ENCODE data around the gene FOXK2. TPM values are rescaled to one million over a fixed set of nuclear protein-coding genes. Genes with fewer than 3 reads are reported as not detected.

The FOXK2 gene
- polyA plus RNA-seq, 6 donors from 2014 or later: 2.5 to 6.0 (median 4.4) TPM

DNA sequence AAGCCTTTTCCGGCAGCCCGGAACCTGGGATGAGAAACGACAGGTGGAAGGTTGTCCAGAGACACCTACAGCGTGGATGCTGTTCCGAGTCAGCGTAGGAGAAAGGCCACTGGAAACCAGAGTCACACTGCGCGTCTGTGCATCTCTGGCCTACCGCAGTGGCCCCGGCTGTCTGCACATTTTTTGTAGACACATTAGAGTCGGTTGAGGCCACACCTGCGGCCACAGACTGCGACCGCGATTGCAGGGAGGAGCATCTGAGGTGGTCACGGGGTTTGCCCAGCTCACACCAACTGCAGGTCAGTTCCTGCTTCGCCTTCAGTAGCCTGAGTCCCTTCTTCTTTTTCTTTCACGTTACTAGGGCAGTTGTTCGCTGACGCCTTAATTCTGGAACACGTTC is 76.4 kb downstream of the FOXK2 start:
- ATAC-seq (ENCODE audit: low read depth in 2 of 2): no peak
- H3K36me3 Mint-ChIP-seq: no peaks in the 10 kb centered on the region
- H3K27me3 Mint-ChIP-seq: no peaks in the 10 kb centered on the region
- H3K4me1 Mint-ChIP-seq: peaks cover 33 to 47% (median 43%) of the 10 kb centered on the region in 3 donors
- peak overlapping the region in 1 of 8 donors; percentile 50 for H3K4me3 Mint-ChIP-seq
- H3K27ac Mint-ChIP-seq: no peak overlapping the region
- H3K9me3 Mint-ChIP-seq: no peaks in the 10 kb centered on the region
- no peak for DNase-seq

DNA sequence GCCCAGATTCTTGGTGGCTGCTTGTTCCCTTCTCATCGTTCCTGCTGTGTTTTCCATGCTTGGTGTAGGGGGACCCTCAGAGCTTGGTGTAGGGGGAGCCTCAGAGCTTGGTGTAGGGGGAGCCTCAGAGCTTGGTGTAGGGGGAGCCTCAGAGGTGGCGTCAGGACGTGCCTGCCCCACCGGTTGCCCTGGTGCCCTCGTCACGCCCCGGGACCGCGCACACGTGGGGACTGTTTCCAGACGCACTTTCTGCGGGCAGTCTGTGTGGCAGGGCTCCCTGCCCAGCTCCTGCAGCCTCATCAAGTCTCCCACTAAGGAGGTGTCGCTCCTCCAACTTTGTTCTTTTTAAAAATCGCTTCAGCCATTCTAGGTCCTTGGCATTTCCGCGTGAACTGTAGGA is 76.8 kb downstream of the FOXK2 start:
- peak overlapping the region in 1 of 8 donors; percentile 57 for H3K4me3 Mint-ChIP-seq
- H3K27me3 Mint-ChIP-seq: no peaks in the 10 kb centered on the region
- peak in 1 of 2 donors; percentile 5 for ATAC-seq (ENCODE audit: low read depth in 2 of 2)
- peak overlapping the region in 1 of 6 donors; percentile 29 for H3K27ac Mint-ChIP-seq
- no peaks in the 10 kb centered on the region for H3K36me3 Mint-ChIP-seq
- no peaks in the 10 kb centered on the region for H3K9me3 Mint-ChIP-seq
- DNase-seq: no peak
- peaks cover 34 to 43% (median 43%) of the 10 kb centered on the region in 3 donors for H3K4me1 Mint-ChIP-seq

GRCh38 chr17:82596837-82597672 is 77.5 kb downstream of the FOXK2 start:
- no peaks in the 10 kb centered on the region for H3K9me3 Mint-ChIP-seq
- H3K4me3 Mint-ChIP-seq: peak overlapping the region in 1 of 8 donors; percentile 57
- DNase-seq (no peak), ATAC-seq (ENCODE audit: low read depth in 2 of 2) (no peak)
- no peak overlapping the region for H3K27ac Mint-ChIP-seq
- peaks cover 29 to 37% (median 37%) of the 10 kb centered on the region in 3 donors for H3K4me1 Mint-ChIP-seq
- peaks cover 0 to 2% of the 10 kb centered on the region in 2 donors for H3K36me3 Mint-ChIP-seq
- no peaks in the 10 kb centered on the region for H3K27me3 Mint-ChIP-seq

GRCh38 chr17:82598256-82599119 is 79.0 kb downstream of the FOXK2 start:
- Mint-ChIP-seq H3K4me3 (no peak overlapping the region), H3K9me3 (no peaks in the 10 kb centered on the region), H3K27me3 (no peaks in the 10 kb centered on the region), H3K4me1 (peaks cover 18 to 26% (median 23%) of the 10 kb centered on the region in 3 donors), H3K27ac (no peak overlapping the region), H3K36me3 (peaks cover 0 to 10% of the 10 kb centered on the region in 2 donors)
- DNase-seq (no peak), ATAC-seq (ENCODE audit: low read depth in 2 of 2) (no peak)

DNA sequence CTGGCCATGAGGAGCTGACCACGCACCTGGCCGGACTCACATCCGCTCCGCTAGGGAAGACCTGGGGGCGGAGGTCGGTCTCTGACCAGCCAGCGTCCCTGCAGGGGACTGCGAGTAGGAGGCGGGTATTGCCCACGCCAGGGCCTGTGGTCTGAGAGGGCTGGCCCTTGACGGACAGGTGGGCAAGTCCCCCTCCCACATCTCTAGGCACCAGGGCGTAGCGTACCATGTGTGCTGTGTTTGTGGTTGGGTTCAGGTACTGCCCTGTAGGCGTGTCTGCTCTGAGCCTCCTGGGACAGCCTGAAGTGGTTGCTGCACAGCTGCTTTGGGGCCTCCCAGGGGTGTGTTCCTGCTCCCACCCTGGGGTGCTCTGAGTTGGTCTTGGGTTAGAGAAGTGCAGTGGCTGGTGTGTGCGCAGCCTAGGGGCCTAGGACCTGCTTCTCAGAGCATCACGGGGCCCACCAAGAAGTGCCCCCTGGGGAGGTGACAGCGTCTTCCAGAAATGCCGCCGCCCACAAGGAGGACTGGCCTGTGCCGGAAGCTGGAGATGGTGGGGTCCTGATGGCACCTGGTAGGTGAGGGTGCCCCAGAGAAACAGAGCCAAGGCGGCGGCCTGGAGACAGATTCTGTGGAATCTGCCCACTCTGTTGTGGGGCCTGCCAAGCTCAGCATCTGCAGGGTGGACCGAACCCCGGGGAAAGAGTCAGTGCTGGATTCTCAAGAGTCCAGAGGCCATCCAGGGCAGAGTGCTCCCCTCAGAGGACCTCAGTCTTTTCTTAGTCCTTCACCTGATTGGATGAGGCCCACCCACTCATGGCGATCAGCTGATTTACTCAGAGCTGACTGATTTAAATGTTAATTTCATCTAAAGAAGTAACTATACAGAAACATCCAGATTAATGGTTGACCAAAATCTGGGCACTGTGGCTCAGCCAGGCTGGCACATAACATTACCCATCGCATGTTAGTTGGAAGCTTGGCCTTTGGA is 80.4 kb downstream of the FOXK2 start:
- peaks cover 11 to 17% of the 10 kb centered on the region in 2 donors for H3K36me3 Mint-ChIP-seq
- H3K27ac Mint-ChIP-seq: peak overlapping the region in 3 of 6 donors; percentile 36 to 72 (median 39)
- DNase-seq (no peak), ATAC-seq (ENCODE audit: low read depth in 2 of 2) (peak; percentile 63 to 64)
- H3K4me3 Mint-ChIP-seq: peak overlapping the region in 2 of 8 donors; percentile 16 to 46
- peaks cover 11 to 20% (median 12%) of the 10 kb centered on the region in 3 donors for H3K4me1 Mint-ChIP-seq
- H3K27me3 Mint-ChIP-seq: no peaks in the 10 kb centered on the region
- H3K9me3 Mint-ChIP-seq: no peaks in the 10 kb centered on the region

GRCh38 chr17:82600731-82601446 is 81.4 kb downstream of the FOXK2 start:
- H3K4me3 Mint-ChIP-seq: no peak overlapping the region
- H3K9me3 Mint-ChIP-seq: no peaks in the 10 kb centered on the region
- DNase-seq (no peak), ATAC-seq (ENCODE audit: low read depth in 2 of 2) (no peak)
- H3K27ac Mint-ChIP-seq: peak overlapping the region in 3 of 6 donors; percentile 6 to 38 (median 12)
- H3K27me3 Mint-ChIP-seq: no peaks in the 10 kb centered on the region
- H3K4me1 Mint-ChIP-seq: peaks cover 5 to 20% (median 5%) of the 10 kb centered on the region in 3 donors
- H3K36me3 Mint-ChIP-seq: peaks cover 11 to 17% of the 10 kb centered on the region in 2 donors

GRCh38 chr17:82601447-82602000 is 82.0 kb downstream of the FOXK2 start:
- H3K4me1 Mint-ChIP-seq: peaks cover 5 to 17% (median 5%) of the 10 kb centered on the region in 3 donors
- H3K36me3 Mint-ChIP-seq: peaks cover 11 to 17% of the 10 kb centered on the region in 2 donors
- no peaks in the 10 kb centered on the region for H3K27me3 Mint-ChIP-seq
- no peaks in the 10 kb centered on the region for H3K9me3 Mint-ChIP-seq
- no peak overlapping the region for H3K4me3 Mint-ChIP-seq
- DNase-seq (no peak), ATAC-seq (ENCODE audit: low read depth in 2 of 2) (no peak)
- peak overlapping the region in 2 of 6 donors; percentile 12 to 38 for H3K27ac Mint-ChIP-seq

- no peak for DNase-seq
- H3K36me3 Mint-ChIP-seq: peaks cover 11 to 17% of the 10 kb centered on the region in 2 donors
- H3K4me1 Mint-ChIP-seq: peaks cover 5 to 17% (median 5%) of the 10 kb centered on the region in 3 donors
- H3K27ac Mint-ChIP-seq: peak overlapping the region in 2 of 6 donors; percentile 54 to 85
- no peak overlapping the region for H3K4me3 Mint-ChIP-seq
- ATAC-seq (ENCODE audit: low read depth in 2 of 2): no peak
- no peaks in the 10 kb centered on the region for H3K9me3 Mint-ChIP-seq
- no peaks in the 10 kb centered on the region for H3K27me3 Mint-ChIP-seq
Observed at GRCh38 chr17:82602487-82602886, 83.0 kb downstream of the FOXK2 start.

DNA sequence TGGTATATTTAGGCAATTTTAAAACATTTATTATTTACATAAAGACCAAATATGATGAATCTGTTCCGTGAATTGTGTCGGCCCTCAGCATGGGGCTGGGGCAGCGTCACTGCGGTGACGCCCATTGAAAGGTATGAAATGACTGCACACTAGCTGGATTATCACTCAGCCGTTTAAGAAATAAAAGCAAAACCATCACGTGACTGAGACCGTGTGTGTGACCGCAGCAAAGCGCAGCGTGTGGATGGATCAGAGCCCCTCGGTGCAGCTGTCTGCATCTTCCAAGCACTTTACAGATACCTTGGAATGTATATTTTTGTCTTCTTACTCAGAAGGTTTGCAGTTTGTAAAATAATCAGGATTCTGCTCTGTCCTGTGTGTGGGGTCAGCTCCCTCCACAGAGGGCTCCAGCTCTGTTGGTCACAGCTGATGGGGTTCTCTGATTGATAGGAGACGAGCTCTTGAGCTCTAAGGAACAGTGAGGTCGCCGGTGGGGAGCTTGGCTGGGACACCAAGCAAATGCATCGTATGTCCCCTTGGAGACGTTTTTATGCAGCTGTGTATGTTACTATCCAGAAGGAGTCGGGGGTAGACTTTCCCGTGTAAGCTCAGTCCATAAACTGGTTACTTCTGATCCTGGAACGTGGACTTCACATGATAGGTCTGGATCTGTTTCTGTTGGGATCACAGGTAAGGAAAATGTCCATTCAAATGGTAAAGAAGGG is 83.6 kb downstream of the FOXK2 start:
- no peaks in the 10 kb centered on the region for H3K9me3 Mint-ChIP-seq
- no peak overlapping the region for H3K4me3 Mint-ChIP-seq
- no peaks in the 10 kb centered on the region for H3K27me3 Mint-ChIP-seq
- H3K4me1 Mint-ChIP-seq: peaks cover 5 to 17% (median 5%) of the 10 kb centered on the region in 3 donors
- ATAC-seq (ENCODE audit: low read depth in 2 of 2) (no peak), DNase-seq (no peak)
- peaks cover 11 to 17% of the 10 kb centered on the region in 2 donors for H3K36me3 Mint-ChIP-seq
- H3K27ac Mint-ChIP-seq: peak overlapping the region in 4 of 6 donors; percentile 14 to 84 (median 34)

GRCh38 chr17:82603981-82604448 is 84.5 kb downstream of the FOXK2 start:
- Mint-ChIP-seq H3K4me1 (peaks cover 5 to 19% (median 5%) of the 10 kb centered on the region in 3 donors), H3K27ac (peak overlapping the region in 5 of 6 donors; percentile 50 to 91 (median 84)), H3K4me3 (no peak overlapping the region), H3K27me3 (no peaks in the 10 kb centered on the region), H3K36me3 (peaks cover 11 to 17% of the 10 kb centered on the region in 2 donors), H3K9me3 (no peaks in the 10 kb centered on the region)
- no peak for DNase-seq
- peak; percentile 79 to 91 for ATAC-seq (ENCODE audit: low read depth in 2 of 2)

DNA sequence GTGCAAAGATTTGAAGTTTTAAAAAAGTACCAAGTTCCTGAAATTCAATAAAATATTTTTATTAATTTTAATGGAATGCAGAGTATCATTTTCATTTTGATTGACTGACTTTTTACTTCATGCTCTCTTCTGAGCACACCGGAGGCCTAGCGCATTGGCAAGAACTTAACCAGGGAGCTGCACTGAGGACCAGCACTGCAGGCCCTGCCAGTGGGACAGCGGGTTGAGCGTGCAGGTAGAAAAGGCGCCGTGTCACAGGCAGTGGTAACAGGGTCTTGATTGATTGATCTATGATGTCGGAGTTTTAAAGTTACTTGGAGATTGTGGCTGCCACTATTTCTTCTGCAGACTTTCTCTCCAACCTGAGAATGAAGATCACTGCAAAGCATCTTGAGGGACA is 85.0 kb downstream of the FOXK2 start:
- peaks cover 5 to 20% (median 5%) of the 10 kb centered on the region in 3 donors for H3K4me1 Mint-ChIP-seq
- peak overlapping the region in 3 of 6 donors; percentile 50 to 91 (median 84) for H3K27ac Mint-ChIP-seq
- DNase-seq: no peak
- no peaks in the 10 kb centered on the region for H3K9me3 Mint-ChIP-seq
- H3K36me3 Mint-ChIP-seq: peaks cover 15 to 20% of the 10 kb centered on the region in 2 donors
- no peaks in the 10 kb centered on the region for H3K27me3 Mint-ChIP-seq
- no peak for ATAC-seq (ENCODE audit: low read depth in 2 of 2)
- H3K4me3 Mint-ChIP-seq: no peak overlapping the region
